IPS DF 19.7 (cell line): ENCODE measurements around the gene PRR3.

Source experiments
- DNase-seq: peaks from one replicate; pipeline ENCODE4 v3.0.0-alpha.2; 2013; ENCODE audit warnings: low read depth, low spot score

Gene PRR3

DNA sequence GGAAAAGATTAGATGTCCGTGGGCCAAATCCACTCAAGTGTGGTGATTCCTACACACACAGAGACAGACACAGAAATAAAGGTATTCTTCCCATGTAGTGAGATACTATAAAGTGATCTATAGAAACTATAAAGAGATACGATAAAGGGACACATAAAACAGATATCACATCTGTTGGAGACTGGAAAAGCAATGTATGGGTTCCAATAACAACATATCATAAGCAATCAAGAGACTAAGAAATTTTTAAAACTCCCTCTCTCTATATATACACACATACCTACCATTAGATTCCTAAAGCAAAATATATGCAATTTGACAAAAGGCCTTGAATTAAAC is 54.7 kb downstream of the PRR3 start:
- no peak for DNase-seq

DNA sequence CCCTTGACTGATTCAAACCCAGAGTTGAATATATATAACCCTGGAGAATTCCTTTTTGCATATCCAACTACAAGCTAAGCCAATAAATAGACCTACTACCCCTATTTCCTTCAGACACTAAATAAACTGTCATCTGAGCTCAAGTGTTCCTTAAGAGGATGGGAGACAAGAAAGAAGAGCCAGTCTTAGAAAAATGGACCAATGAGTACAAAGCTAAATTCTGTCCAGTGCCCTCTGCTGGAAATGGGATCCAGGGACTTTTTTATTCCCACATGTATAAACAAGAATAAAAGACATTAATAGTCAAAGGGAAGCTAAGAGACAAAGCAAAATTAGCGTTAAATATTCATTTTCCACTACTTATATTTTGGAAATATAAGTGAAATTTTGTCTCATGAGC is 55.1 kb downstream of the PRR3 start:
- no peak for DNase-seq

DNA sequence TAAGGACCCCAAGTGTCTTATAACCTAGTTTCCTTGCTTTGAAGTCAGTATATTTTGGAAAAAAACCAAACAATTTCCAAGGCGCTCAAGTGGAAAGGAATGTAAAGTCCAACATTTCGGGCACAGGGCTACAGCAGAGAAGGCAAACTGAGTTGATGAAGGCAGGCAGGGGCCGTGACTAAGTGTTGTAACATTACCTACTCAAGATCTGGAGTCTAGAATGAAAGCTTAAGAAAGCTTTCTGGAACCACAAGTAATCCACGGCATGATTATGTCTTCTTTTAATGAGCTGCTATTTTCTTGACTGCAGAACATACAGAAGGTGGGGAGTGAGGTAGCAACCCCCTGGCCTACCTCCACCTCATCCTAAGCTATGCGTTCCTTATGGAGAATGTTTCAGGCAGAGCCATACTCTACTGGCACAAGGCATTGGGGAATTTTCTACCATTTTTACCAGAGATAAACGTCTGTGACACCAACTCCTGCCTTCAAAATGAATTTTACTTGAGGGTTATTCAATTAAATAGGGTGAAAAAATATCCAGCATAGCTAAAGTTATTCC is 55.7 kb downstream of the PRR3 start:
- DNase-seq, result no peak
